SHP77 treated with DMSO at 0.1 percent for 48 hours (cell line): ENCODE results near the gene PLXNA4.

Experiments
- DNase-seq: peaks from one replicate; lab custom pipeline; 2025; lab: John Stamatoyannopoulos, UW

Gene PLXNA4

DNA sequence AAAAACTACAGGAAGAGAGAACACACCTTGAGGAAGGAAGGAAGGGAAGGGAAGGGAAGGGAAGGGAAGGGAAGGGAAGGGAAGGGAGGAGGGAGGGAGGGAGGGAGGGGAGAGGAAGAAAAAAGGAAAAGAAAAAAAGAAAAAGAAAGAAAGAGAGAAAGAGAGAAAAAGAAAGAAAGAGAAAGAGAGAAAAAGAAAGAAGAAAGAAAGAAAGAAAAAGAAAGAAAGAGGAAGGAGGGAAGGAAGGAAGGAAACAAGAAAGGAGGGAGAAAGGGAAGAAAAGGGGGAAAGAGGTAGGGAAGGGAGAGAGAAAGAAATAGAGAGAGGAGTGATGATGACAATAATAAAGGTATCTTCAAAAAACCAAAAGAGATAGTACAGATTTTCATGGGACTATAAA lies 12.3 kb upstream of the PLXNA4 start:
- no peak for DNase-seq

DNA sequence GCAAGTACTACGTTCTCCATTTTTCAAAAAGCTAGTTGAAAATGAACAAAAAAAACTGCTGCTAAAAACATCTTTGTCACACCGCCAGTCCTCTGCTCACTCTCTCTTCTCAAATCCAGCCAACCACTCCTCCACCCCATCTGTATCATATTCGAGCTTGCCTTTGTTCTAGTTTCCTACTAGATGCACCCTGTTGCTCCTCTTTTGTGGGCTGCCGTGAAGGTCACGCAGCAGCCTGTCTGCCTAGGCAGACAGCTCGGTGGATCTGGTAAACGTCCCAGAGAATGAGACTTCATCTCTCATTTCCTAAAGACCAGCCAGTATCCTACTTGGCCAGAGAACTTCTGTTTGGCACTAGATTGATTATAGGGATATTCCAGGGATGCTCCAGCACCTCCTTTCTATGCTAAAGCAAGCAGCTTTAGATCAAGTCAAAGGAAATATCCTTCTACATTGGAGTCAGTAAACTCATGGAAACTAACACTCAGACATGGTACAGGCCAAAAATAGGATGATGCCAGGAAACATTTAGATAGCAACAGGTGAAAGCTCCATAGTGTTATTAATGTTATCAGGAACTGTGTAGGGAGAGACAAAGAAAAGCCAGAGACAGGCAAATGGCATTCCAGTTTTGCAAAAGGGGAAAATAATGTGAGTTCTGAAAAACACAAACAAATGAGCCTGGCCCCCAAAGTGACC lies 8.7 kb upstream of the PLXNA4 start:
- DNase-seq: no peak

DNA sequence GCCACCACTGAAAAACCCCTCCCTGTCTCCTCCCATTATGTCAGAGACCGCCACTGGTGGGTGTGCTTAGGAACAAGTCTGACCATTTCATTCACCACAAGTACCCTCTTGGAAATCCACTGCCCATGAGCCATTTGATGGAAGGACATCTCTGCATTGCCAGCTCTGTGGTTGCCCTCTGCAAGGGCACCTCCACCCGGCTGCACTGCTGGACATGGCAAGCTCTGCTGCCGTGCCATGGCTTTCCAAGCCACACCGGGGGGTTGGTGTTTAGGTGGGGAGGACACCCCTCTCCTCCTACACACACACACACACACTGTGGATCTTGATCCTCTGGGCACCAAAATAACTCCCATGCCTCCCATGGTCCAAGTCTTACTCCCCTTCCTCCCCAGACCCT lies 5.2 kb upstream of the PLXNA4 start:
- no peak for DNase-seq

DNA sequence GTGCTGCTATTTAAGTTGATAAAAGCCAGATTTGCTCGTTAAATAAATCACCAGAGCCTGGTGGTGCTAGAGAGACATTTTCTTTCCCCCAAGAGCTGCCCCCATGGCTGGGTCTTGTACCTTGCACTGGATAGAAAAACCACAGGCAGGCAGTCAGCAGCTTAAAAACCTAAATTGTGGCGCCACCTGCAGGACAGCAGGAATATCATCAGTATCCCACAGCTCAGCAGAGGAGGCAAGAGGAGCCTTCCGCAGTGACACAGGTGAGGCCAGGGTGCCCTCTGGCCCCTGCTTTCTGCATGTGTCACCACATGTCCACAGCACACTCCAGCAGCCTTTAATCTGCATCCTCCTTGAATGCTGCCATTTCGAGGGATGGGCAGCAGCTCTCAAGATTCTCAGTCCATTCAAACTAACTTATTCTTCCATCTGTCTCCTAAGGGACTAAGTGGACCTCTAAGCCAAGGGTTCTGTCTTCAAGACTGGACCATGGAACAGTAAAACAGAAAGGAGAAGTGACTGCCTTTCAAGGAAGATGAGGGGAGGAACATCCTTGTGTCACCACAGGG lies 4.5 kb upstream of the PLXNA4 start:
- peak; percentile 27 for DNase-seq

DNA sequence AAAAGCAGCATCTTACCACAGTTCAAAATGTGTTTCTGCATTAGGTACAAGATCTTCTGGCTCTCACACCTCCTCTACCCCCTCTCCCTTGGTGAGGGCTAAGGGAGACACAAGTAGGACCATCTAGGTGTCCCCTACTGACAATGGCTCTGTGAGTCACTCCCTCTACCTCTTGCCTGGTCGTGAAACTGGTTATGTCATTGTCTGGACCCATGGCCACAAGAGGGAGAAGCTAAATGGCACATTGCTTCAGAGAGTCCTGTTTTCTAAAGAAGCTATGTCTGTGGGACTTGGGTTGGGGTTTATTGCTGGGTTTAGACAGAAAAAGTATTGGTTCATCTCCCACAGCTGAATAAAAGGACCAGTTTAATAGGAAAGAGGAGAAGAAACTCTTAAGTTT lies 4.0 kb upstream of the PLXNA4 start:
- DNase-seq: no peak

DNA sequence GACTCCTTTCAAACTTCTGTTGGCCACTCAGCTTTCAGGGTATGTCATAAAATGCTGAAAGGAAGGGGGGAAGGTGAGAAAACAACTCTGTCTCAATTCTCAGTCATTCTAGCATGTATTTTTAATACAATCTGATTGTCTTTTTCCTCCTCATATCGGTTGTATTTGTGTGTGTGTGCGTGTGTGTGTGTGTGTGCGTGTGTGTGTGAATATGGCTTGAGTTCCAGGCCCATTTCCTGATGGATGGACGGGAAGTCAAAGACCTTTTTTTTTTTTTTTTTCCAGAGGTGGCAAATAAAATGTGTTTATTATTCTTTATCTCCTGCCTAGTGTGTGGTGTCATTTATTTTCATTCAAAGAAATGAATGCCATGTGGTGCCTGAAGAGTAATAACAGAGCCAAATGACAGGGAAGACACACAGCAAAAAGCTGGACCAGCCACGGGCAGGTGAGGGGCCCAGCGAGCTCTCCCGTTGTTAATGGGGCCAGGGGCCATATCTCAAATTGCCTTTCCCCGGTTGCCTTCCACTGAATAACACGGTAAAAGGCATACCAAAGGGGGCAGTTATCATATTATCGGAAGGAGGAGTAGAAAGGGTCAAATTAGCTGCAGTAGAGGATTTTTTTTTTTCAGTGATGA lies 3.1 kb upstream of the PLXNA4 start:
- DNase-seq: no peak

DNA sequence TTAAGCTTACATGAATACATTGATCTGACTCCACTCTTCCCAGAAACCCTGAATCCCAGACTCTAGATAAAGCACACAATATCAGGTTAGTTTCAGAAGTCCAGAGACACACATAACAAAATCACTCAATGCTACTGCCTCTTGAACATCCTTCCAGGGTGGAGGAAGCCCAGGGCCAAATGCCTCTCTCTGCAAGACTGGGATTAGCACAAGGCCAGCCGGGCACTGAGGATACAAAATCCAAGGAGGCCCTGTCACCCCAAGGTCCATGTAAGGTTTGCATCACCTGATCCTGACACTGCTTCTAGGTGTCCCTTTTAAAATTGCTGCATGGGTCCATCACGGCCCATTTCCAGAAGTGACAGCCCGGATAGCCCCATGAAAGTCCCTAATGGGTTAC lies 2.6 kb upstream of the PLXNA4 start:
- no peak for DNase-seq

DNA sequence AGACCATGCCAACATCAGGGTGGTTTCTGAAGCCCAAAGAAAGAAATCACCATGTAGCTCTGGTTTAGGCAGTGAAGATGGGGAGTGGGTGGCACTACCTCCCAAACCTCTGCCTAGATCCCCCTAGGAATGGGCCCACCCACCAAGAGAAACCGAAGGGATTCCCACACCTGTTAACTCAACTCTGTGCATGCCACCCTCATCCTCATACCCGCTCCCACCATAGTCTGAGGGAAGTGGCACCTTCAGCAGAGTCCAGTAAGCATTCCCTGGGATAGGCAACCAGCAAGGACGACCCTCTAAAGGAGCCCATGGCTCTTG lies 1.7 kb upstream of the PLXNA4 start:
- no peak for DNase-seq

DNA sequence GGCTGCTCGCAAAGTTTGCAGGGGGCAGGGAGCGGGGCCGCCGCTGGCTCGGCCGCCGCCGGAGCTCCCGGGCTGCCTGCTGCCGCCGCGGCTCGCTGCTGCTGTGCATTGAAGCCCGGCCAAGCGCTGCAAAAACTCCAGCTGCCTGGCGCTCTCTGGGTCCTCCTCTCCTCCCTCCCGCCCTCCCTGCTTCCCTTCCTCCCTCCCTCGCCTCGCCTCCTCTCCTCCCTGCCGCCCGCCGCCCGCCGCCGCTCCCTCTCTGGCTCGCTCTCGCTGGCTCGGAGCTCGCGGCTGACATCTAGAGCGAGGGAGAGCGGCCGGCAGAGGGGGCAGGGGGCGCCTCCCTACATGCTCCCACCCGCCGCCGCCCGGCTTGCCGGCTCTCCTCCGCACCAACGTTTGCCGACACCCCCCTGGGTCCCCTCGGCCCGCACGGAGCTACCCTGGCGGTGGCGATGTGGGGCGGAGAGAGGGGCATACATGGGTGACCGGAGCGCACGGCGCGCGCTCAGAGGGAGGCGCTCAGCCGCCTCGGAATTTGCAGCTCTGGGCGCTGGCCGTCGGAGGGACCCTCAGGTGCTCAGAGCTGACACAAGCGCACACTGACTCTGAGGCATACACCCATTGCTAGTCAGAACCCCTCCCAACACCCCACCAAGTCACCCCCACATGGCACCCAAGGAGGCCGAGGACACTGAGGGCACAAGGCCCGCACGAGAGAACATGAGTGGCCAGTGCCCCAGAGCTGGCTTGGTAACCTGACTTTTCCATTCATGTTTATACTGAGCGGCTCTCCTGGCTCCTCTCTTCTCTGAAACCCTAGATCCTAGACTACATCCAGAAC lies 1.2 kb upstream of the PLXNA4 start:
- no peak for DNase-seq

DNA sequence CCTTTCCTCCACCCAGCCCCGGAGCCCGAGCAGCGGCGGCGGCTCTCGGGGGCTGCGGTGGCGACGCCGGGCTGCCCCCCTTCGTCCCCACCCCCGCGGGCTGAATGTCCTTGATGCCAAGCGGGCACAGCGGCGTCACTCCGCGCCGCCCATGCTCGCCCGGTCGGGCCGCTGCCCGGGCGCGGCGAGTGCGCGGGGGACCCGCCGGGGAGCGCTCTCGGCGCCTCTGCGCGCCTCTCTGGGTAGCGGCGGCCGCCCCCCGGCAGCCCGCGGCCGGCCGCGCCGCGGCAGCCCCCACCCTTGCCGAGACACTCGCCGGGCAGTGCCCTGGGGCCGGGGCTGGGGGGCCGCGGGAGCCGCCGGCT lies 433 bp upstream of the PLXNA4 start:
- no peak for DNase-seq

DNA sequence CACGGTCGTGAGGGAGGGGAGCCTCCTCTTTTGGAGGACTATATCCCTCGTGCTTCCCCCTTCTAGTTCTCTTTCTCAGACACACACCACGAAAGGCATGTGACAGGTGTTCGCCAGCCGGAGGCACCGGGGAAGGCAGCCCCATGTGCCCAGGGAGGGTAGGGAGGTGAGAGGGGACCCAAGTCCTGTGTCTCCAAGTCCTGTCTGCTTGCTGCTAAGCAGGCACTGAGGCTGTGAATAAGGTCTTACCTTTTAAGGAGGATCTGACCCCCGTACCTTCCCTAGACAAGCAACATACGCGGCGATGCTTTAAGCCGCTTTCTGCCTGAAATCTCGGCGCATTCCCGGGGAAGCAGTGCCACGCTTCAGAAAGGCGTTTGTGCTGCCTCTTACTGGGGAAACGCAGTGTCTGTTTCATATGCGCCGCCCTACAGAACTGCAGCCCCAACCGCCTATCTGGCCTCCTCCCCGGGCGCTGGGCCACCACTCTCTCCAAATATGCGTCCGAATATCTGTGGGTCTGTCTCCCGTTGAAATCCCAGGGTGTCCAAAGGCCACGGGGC lies 770 bp downstream of the PLXNA4 start:
- DNase-seq: no peak

DNA sequence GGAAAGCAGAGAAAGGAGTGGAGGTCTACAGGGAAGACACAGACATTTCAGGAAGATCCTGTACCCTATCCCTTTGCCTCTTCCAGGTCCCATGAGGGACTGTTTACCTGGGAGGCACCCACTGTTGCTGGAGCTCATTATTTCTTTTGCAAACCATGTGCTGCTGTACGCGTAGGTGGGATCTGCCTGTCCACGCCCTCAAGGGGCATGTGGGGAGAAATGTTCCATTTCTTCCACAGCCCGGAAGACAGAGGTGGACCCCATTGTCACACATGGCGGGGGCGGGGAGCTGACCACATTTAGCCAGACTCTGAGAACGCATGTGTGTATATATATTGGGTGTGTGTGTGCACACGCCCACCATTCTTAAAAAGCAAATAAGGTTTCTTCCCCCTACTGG lies 2.0 kb downstream of the PLXNA4 start:
- no peak for DNase-seq

DNA sequence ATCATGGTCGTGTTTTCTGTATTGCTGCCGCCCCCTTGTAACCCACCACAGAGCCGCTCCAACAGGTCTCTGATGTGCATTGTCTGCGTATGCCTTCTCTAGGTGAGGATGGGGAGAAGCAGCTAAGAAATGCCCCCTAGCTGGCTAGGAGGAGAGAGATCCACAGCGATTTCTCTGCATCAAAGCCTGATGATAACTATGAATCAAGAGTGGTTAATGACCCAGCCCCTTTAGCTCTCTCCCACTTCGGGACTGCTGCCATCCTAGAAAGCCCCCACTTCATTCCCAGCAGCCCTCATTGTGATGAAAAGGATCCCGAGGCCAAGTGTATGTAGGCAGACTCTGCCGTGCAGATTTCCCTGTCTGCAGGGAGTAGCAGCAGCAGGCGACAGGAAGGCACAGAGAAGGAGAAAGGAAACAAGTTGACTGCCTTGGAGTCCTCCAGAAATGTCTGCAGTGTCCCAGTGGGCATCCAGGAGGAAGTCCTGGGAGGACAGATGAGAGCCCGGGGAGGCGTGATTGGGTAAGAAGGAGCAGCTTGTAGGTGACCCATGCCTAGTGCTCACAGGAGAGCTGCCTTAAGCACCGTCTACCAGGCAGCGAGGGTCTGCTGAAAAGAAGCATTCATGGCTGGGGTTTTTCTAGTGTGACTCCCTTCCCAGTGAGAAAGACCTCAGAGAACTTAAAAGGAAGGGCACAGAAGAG lies 2.9 kb downstream of the PLXNA4 start:
- DNase-seq: no peak

DNA sequence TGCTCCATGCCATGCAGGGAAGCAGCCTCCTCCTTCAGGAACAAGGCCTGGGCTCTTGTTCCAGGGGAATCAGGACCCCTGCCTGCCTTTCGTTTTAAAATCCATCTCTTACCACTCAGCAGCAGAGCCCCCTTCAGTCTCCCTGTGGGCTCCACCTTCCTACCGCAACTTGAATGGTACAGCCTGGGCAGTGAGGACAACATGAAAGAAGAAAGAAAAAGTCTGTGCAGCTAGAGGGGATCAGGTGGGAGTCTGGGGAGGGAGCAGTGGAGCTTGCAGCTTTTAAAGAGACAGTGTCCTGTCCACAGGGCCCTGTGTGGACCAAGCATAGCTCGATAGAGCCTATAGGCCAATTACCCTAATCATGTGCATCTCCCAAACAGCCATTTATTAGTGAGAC lies 3.7 kb downstream of the PLXNA4 start:
- no peak for DNase-seq

DNA sequence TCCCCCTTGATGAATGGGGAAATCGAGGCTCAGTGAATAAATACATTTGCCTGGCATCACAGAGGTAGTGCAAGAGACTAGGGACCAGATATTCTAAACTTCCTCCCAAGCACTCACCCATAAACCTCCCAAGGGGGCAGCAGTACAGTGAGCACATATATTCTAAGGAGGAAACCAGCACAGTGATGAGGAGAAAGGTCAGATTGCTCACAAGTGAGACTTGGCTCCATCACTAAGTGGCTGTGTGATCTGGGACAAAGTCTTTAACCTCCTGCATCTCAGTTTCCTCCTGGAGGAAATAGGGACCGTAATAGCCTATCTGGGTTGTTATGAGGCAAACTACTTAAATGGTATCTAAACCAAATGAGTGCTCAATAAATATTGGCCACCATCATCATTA lies 4.3 kb downstream of the PLXNA4 start:
- DNase-seq: no peak

DNA sequence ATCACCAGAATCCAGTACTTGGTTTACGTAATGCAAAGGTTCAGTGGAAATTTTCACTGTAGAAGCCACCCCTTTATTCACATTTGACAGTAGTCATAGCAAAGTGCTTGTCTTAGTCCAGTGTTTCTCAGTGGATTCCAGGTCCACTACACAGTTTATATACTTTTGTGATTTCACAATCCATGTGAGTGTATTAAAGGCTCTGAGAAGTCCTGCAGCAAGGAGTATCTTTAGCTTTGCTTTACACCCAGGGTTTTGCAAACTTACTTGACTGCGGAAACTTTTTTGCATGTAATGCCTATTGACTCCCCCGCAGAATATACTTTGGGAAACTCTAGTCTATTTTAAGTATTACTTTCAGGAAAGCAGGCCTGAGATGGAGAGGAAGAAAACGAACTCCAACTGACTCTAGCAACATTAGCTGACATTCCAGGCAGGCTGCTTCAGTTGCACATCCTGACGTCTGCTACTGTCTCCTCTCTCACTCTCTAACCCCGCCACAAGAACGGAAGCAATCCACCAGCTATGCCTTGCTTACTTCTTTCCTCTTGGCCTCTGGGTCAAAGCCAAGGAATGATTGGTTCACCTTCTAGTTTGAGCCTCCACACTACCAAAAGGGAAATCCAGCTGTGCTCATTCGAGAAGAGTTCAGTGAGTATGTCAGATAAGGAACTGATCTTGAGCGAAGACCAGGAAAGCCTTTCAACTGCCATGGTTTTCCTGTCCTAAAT lies 6.2 kb downstream of the PLXNA4 start:
- DNase-seq: no peak

DNA sequence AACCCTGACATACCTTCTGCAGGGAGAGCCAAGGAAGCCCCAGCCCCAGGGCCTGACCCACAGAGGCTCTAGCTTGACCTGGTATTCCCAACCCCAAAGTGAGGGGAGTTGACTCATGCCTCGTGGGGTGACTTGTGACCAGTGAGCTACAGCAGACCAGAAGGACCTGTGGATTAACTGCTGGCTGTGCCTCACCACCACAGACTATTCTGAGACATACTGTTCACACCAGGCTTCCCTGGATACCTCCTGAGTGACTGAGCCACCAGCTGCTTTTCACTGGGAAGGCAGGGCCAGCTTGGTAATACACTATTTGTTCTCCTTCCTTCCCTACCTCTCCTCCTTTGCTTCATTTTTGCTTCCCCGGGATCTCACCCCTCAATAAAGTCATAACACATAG lies 7.3 kb downstream of the PLXNA4 start:
- no peak for DNase-seq

DNA sequence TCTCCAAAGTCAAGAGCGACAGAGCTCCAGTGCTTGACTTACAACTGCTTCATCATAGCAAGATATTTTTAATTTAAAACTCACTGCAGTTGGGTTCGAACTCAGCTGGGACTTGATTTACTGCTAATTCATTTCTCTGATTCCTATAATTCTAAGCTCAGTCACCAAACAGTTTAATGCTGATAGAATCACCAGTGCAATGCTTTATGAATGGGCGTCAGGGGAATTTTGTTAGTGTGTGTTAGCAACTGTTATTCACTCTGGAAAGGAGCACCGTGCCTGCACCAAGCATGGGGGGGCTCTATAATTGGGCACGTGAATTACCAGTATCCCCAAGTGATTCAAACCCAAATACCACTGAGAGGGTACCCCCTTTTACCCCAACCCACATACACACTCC lies 10.4 kb downstream of the PLXNA4 start:
- no peak for DNase-seq

DNA sequence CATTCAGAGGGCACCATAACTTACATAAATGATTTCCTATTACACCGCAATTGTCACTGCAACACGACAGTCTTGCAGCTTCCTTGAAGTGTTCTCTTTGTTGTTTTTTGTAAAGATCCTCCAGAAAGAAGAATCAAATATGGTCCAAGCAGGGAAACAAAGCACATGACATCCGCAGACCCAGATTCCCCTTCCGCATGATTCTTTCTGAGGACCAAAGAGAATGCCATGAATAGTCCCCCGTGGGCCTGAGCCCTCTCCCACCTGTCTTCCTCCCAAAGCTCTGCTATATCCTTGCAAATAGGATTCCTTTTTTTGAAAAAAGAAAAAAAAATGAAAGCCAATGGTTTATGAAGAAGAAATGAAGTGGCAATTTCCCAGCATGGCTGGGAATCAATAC lies 10.8 kb downstream of the PLXNA4 start:
- no peak for DNase-seq

DNA sequence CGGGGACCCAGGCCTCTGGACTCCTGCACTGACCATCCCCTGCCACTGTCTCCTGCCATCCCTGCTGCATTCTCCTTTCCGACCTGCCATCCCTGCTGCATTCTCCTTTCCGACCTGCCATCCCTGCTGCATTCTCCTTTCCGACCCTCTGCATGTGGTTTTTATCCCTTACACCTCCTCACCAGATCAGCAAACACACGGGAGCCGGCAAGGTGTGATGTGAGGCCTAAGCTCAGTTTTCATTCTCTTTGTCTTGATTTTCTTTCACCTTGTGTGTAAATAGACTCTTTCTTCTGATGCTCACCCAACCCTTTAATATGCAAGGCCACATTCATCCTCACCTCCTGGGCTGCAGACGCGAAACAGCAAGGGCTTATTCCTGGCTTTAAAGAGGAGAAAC lies 11.4 kb downstream of the PLXNA4 start:
- DNase-seq: no peak

DNA sequence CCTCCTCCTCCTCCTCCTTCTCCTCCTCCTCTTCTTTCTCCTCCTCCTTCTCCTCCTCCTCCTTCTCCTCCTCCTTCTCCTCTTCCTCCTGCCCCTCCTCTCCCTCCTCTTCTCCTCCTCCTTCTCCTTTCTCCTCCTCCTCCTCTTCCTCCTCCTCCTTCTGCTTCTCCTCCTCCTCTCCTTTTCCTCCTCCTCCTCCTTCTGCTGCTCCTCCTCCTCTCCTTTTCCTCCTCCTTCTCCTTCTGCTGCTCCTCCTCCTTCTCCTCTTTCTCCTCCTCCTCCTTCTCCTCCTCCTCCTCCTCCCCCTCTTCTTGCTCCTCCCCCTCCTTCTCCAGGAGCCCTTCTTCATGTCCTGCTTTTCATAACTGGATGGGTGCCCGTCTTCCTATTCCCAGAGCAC lies 12.2 kb downstream of the PLXNA4 start:
- DNase-seq: no peak

DNA sequence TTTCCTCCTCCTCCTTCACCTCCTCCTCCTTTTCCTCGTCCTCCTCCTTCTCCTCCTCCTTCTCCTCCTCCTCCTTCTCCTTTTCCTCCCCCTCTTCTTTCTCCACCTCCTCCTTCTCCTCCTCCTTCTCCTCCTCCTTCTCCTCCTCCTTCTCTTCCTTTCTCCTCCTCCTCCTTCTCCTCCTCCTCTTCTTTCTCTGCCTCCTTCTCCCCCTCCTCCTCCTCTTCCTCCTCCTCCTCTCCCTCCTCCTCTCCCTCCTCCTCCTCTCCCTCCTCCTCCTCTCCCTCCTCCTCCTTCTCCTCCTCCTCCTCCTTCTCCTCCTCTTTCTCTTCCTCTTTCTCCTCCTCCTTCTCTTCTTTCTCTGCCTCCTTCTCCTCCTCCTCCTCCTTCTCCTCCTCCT lies 13.6 kb downstream of the PLXNA4 start:
- no peak for DNase-seq
